ENCODE measurements around the gene SGMS1. TPM values are rescaled to one million over a fixed set of nuclear protein-coding genes. Genes with fewer than 3 reads are reported as not detected.

Gene SGMS1
- total RNA-seq, 4 donors from 2014 or later: 64.3 to 132 (median 87.0) TPM

DNA sequence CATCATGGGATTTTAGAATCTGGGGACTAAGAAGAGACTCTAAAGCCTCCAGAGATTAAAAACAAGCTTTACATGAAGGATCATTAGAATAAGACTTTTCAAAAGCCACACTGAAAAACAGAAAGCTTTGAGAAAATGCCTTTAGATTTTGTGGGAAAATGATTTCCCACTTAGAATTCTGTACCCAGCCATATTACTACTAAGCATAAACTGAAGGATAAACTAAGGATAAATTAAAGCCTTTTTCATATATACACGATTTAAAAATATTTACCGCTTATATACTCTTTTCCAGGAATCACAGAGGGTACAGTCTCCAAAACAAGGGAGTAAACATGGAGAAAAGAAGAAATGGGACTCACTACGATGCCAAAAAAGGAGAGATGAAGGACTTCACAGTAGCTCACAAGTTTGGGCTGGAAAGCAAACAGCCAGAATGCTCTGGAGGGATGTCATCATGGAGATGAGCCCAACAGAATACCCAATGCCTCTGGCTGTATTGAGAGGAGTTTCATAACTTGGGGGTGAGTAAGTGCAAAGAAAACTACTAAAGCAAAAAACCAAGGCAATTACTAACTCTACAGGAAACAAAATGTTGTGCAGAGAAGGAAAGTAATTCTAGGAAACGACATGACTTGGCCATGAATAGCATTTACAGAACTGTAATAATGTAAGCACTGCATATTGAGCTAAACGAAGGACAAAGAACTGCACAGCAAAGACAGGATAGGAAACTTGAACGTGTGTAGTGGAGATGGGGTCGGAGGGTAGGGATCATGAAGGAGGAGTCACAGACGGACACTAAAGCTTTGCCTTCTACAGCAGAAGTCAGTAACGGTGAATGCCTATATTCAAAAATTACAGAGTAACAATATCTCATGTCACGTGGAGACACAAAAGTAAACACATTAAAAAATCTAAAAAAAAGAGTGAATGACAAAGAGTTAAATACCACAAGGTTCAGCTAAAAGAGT is 311.0 kb downstream of the SGMS1 start:
- intact Hi-C loops (cut with DNase I): no loop called here
- H3K27ac ChIP-seq (replicated peaks in 1 of 4): no peak overlapping the region

GRCh38 chr10:50310560-50311174 is 313.1 kb downstream of the SGMS1 start:
- H3K4me3 ChIP-seq: no peak overlapping the region
- peaks cover 0 to 7% (median 2%) of the 10 kb centered on the region in 4 donors for H3K9me3 ChIP-seq
- DNase-seq (ENCODE audit: extremely low spot score): no peak
- H3K27me3 ChIP-seq: no peaks in the 10 kb centered on the region
- H3K36me3 ChIP-seq: peaks cover 24 to 50% (median 38%) of the 10 kb centered on the region in 4 donors
- TF ChIP-seq POLR2A (IDR thresholded peaks at IDR 0.05; ENCODE audit: low read depth) (no peak), EP300 (IDR thresholded peaks at IDR 0.05) (no peak)
- TF ChIP-seq, protein P1, sequence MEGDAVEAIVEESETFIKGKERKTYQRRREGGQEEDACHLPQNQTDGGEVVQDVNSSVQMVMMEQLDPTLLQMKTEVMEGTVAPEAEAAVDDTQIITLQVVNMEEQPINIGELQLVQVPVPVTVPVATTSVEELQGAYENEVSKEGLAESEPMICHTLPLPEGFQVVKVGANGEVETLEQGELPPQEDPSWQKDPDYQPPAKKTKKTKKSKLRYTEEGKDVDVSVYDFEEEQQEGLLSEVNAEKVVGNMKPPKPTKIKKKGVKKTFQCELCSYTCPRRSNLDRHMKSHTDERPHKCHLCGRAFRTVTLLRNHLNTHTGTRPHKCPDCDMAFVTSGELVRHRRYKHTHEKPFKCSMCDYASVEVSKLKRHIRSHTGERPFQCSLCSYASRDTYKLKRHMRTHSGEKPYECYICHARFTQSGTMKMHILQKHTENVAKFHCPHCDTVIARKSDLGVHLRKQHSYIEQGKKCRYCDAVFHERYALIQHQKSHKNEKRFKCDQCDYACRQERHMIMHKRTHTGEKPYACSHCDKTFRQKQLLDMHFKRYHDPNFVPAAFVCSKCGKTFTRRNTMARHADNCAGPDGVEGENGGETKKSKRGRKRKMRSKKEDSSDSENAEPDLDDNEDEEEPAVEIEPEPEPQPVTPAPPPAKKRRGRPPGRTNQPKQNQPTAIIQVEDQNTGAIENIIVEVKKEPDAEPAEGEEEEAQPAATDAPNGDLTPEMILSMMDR (IDR thresholded peaks at IDR 0.05): peak in 1 of 3 experiments; percentile 32
- WGBS: 89% methylated on average over 4 of the region's 4 CpGs
- intact Hi-C loops (cut with DNase I): no loop called here
- no peak overlapping the region for H3K27ac ChIP-seq (replicated peaks in 1 of 4)
- peaks cover 0 to 6% (median 5%) of the 10 kb centered on the region in 4 donors for H3K4me1 ChIP-seq

More for the DNA sequence above, 311.0 kb downstream of the SGMS1 start:
- Histone ChIP-seq H3K4me3 (no peak overlapping the region), H3K9me3 (peaks cover 0 to 7% (median 2%) of the 10 kb centered on the region in 4 donors), H3K27me3 (no peaks in the 10 kb centered on the region), H3K4me1 (peaks cover 4 to 22% (median 16%) of the 10 kb centered on the region in 4 donors), H3K36me3 (peaks cover 17 to 36% (median 24%) of the 10 kb centered on the region in 4 donors)
- WGBS: 90% methylated on average over 10 of the region's 10 CpGs
- TF ChIP-seq POLR2AphosphoS5 (IDR thresholded peaks at IDR 0.05) (no peak), EP300 (IDR thresholded peaks at IDR 0.05) (no peak), POLR2A (IDR thresholded peaks at IDR 0.05; ENCODE audit: low read depth) (no peak)
- TF ChIP-seq, protein P1 (IDR thresholded peaks at IDR 0.05): no peak
- DNase-seq (ENCODE audit: extremely low spot score): no peak

- WGBS: 84% methylated on average over 4 of the region's 4 CpGs
- TF ChIP-seq EP300 (IDR thresholded peaks at IDR 0.05) (no peak), POLR2AphosphoS5 (IDR thresholded peaks at IDR 0.05) (no peak), POLR2A (IDR thresholded peaks at IDR 0.05; ENCODE audit: low read depth) (no peak)
- TF ChIP-seq, protein P1 (IDR thresholded peaks at IDR 0.05): no peak
- Histone ChIP-seq H3K4me3 (no peak overlapping the region), H3K27ac (replicated peaks in 1 of 4) (no peak overlapping the region), H3K9me3 (peaks cover 0 to 7% (median 2%) of the 10 kb centered on the region in 4 donors), H3K27me3 (no peaks in the 10 kb centered on the region), H3K36me3 (peaks cover 24 to 53% (median 38%) of the 10 kb centered on the region in 4 donors), H3K4me1 (no peaks in the 10 kb centered on the region)
- no peak for DNase-seq (ENCODE audit: extremely low spot score)
- intact Hi-C loops (cut with DNase I): no loop called here
These were observed 314.4 kb downstream of the SGMS1 start for GRCh38 chr10:50309342-50309741.

GRCh38 chr10:50304660-50305059 is 319.1 kb downstream of the SGMS1 start:
- WGBS: 96% methylated on average over 8 of the region's 8 CpGs

More at GRCh38 chr10:50304660-50305059, 319.1 kb downstream of the SGMS1 start:
- H3K27ac ChIP-seq (replicated peaks in 1 of 4): no peak overlapping the region
- intact Hi-C loops (cut with DNase I): no loop called here
- no peaks in the 10 kb centered on the region for H3K27me3 ChIP-seq
- peaks cover 12 to 35% (median 21%) of the 10 kb centered on the region in 4 donors for H3K36me3 ChIP-seq
- no peaks in the 10 kb centered on the region for H3K9me3 ChIP-seq
- H3K4me1 ChIP-seq: no peaks in the 10 kb centered on the region
- TF ChIP-seq POLR2AphosphoS5 (IDR thresholded peaks at IDR 0.05): no peak
- no peak for TF ChIP-seq POLR2A (IDR thresholded peaks at IDR 0.05; ENCODE audit: low read depth)
- TF ChIP-seq, protein P1 (IDR thresholded peaks at IDR 0.05): no peak
- TF ChIP-seq EP300 (IDR thresholded peaks at IDR 0.05): no peak
- no peak for DNase-seq (ENCODE audit: extremely low spot score)
- no peak overlapping the region for H3K4me3 ChIP-seq
